ENCODE results near the gene RANBP6. TPM values are rescaled to one million over a fixed set of nuclear protein-coding genes. Genes with fewer than 3 reads are reported as not detected.
A peak's percentile ranks its signal among the peaks of the same experiment; 100 is the strongest.
"Not testable (repeated sequence)": the region's sequence is repeated elsewhere in the genome, so short reads cannot be mapped to it uniquely, and the experiment has no call there.

The RANBP6 gene
- 26.7 and 27.2 TPM in 2 replicates for total RNA-seq (2014; rRNA removed; shearing (Covaris generic))

- peak; percentile 78 for DNase-seq (ENCODE audit: low read depth)
Observed at GRCh38 chr9:6015278-6016157, at the start of gene RANBP6. Gene RANBP6, minus strand, starts transcription at chr9:6015624. Its CDS starts 17 bp downstream, at chr9:6015607.

GRCh38 chr9:6063146-6063545 lies 47.7 kb upstream of the RANBP6 start:
- DNase-seq (ENCODE audit: low read depth): not testable (repeated sequence)

- DNase-seq (ENCODE audit: low read depth): no peak
Observed at GRCh38 chr9:6055666-6056065, 40.2 kb upstream of the RANBP6 start.

- DNase-seq (ENCODE audit: low read depth): peak; percentile 73
Observed at GRCh38 chr9:6055216-6055615, 39.8 kb upstream of the RANBP6 start.

GRCh38 chr9:6054280-6055099 lies 39.1 kb upstream of the RANBP6 start:
- peak; percentile 70 for DNase-seq (ENCODE audit: low read depth)

- no peak for DNase-seq (ENCODE audit: low read depth)
Observed at GRCh38 chr9:6052293-6052919, 37.0 kb upstream of the RANBP6 start.

GRCh38 chr9:6051511-6051950 lies 36.1 kb upstream of the RANBP6 start:
- no peak for DNase-seq (ENCODE audit: low read depth)

GRCh38 chr9:6049798-6050197 lies 34.4 kb upstream of the RANBP6 start:
- no peak for DNase-seq (ENCODE audit: low read depth)

GRCh38 chr9:6048039-6048438 lies 32.6 kb upstream of the RANBP6 start:
- no peak for DNase-seq (ENCODE audit: low read depth)

GRCh38 chr9:6047020-6047419 lies 31.6 kb upstream of the RANBP6 start:
- no peak for DNase-seq (ENCODE audit: low read depth)

- DNase-seq (ENCODE audit: low read depth): no peak
Observed at GRCh38 chr9:6045364-6045763, 29.9 kb upstream of the RANBP6 start.

- DNase-seq (ENCODE audit: low read depth): no peak
Observed at GRCh38 chr9:6040077-6040476, 24.7 kb upstream of the RANBP6 start.

GRCh38 chr9:6036391-6036790 lies 21.0 kb upstream of the RANBP6 start:
- DNase-seq (ENCODE audit: low read depth): no peak

- peak; percentile 46 for DNase-seq (ENCODE audit: low read depth)
Observed at GRCh38 chr9:6034954-6035353, 19.5 kb upstream of the RANBP6 start.

- DNase-seq (ENCODE audit: low read depth): no peak
Observed at GRCh38 chr9:6029604-6030274, 14.3 kb upstream of the RANBP6 start.

- peak; percentile 17 for DNase-seq (ENCODE audit: low read depth)
Observed at GRCh38 chr9:6024035-6024554, 8.7 kb upstream of the RANBP6 start.

GRCh38 chr9:6016975-6017374 lies 1.6 kb upstream of the RANBP6 start:
- DNase-seq (ENCODE audit: low read depth): not testable (repeated sequence)

GRCh38 chr9:6014670-6015270 lies 654 bp downstream of the RANBP6 start:
- peak; percentile 80 for DNase-seq (ENCODE audit: low read depth)

- peak; percentile 96 for DNase-seq (ENCODE audit: low read depth)
Observed at GRCh38 chr9:6008169-6008979, 7.0 kb downstream of the RANBP6 start.

GRCh38 chr9:6007770-6008168 lies 7.7 kb downstream of the RANBP6 start:
- peak; percentile 52 for DNase-seq (ENCODE audit: low read depth)

All from RPMI7951 (cell line).